ENCODE results near the gene TMEM52B.

The TMEM52B gene

DNA sequence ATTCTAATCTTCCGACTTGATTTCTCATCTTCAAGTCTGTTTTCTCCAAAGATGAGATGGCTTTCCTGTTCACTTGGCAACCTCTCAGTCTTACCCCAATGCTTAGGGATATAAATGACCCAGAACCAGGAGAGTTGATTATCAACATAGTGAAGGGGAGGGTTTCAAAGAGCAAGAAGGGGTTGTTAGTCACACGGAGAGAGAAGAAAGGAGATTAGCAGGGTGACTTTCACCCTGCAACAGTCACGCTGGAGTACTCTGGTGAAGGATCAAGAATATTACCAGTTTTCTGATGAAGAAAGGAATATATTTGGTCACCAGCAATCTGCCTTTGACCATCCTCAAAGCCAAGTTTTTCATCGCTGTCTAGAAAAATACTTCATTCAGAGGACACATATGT lies at the start of gene TMEM52B:
Gene TMEM52B (plus strand): TSS at position 212 of the 400 bp plus-strand sequence. CDS start 543 bp downstream, outside the sequence.
- H3K4me1 ChIP-seq (ENCODE audit: control insufficient read depth, insufficient read depth, low read length, unreplicated experiment), result peaks cover 29% of the 10 kb centered on the region
- H3K27ac ChIP-seq (ENCODE audit: low read depth, low read length), result no peak within 1 kb of the TSS
- no peaks in the 10 kb centered on the region for H3K36me3 ChIP-seq (ENCODE audit: insufficient read depth, low read length)
- no peaks in the 10 kb centered on the region for H3K79me2 ChIP-seq (ENCODE audit: control insufficient read depth, insufficient read depth, low read length, unreplicated experiment)
- no peaks in the 10 kb centered on the region for H3K27me3 ChIP-seq (ENCODE audit: insufficient read depth, low read length)
- H2AFZ ChIP-seq (ENCODE audit: low read length, unreplicated experiment), result no peak within 1 kb of the TSS
- H3K4me3 ChIP-seq (ENCODE audit: low read depth, low read length), result no peak within 1 kb of the TSS

DNA sequence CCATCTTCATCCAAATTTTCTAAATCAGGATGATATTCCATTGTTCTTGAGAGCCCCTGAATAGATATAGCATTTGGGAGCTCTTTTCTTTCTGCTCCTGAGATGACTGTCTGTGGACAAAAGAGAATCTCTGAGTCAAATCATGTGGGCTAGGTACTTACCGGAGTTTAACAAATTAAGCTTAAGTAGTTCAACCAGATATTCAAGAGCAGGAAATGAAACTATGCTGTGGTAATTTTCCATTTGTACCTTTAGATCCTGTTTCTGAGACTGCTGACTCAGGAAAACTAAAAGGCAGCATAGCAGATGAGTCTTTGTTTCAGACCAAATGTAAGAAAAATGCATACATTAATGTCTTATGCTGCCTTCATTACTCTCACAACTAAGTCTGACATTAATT lies 48.8 kb upstream of the TMEM52B start, which contains the start of gene CLEC7A:
Gene CLEC7A (minus strand): TSS at position 158 of the 400 bp plus-strand sequence. CDS start 117 bp downstream, at position 41.
- Histone ChIP-seq H3K4me3 (ENCODE audit: low read depth, low read length) (no peak within 1 kb of the TSS), H3K27me3 (ENCODE audit: insufficient read depth, low read length) (peaks cover 12% of the 10 kb centered on the region), H3K4me1 (ENCODE audit: control insufficient read depth, insufficient read depth, low read length, unreplicated experiment) (no peaks in the 10 kb centered on the region), H3K36me3 (ENCODE audit: insufficient read depth, low read length) (no peaks in the 10 kb centered on the region), H3K79me2 (ENCODE audit: control insufficient read depth, insufficient read depth, low read length, unreplicated experiment) (no peaks in the 10 kb centered on the region), H2AFZ (ENCODE audit: low read length, unreplicated experiment) (no peak within 1 kb of the TSS), H3K27ac (ENCODE audit: low read depth, low read length) (no peak within 1 kb of the TSS)

DNA sequence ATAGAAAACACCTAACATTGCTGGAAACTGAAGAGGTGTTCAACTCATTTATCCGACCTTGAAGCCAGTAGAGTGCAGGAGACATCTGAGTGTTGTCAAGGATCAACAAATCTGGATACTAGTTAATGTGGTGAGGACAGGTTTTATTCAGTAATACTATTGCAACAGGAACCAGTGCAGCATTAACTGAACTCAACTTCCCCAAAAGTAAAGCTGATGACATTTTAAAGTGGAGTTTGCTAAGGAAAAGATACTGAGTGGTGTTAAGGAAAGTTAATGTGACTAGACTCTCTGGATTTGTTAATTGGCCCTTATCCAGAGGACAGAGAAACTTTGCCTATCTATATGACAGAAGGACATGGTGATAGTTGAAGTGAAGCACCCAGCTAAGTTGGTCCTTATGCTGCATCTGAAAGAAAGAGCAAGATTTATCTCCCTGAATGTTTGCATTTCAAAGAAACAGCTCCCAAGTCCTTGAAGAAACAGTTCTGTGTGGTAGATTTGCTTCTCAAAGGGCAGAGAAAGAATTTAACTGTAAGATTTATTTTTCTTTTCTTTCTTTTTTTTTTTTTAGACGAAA lies 47.6 kb upstream of the TMEM52B start:
- Histone ChIP-seq H3K4me1 (ENCODE audit: control insufficient read depth, insufficient read depth, low read length, unreplicated experiment) (no peaks in the 10 kb centered on the region), H2AFZ (ENCODE audit: low read length, unreplicated experiment) (no peak overlapping the region), H3K4me3 (ENCODE audit: low read depth, low read length) (no peak overlapping the region), H3K27ac (ENCODE audit: low read depth, low read length) (no peak overlapping the region), H3K79me2 (ENCODE audit: control insufficient read depth, insufficient read depth, low read length, unreplicated experiment) (no peaks in the 10 kb centered on the region), H3K36me3 (ENCODE audit: insufficient read depth, low read length) (no peaks in the 10 kb centered on the region), H3K27me3 (ENCODE audit: insufficient read depth, low read length) (peaks cover 12% of the 10 kb centered on the region)

DNA sequence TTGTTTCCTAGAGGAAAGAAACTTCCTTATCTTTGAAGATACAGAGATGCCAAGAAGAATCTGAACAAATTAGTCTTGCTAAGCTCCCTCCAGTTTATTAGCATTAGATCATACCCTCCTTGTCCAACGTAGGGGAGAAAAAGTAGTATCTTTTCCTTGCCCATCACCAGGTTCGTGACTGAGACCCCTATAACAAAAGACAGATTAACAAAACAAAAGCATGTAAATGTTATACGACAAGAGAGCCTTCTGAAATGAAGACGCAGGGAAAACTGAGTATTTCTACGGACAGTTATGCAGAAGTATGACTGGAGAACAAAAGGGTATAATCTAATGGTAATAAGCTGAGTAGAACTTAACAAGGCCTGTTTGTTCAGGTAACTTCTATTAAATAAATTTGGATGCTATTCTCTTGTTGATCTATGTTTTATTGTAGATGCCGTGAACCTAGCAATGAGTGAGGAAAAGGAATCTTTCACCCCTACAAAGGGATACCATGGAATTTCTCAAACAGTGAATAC lies 45.9 kb upstream of the TMEM52B start:
- Histone ChIP-seq H3K27ac (ENCODE audit: low read depth, low read length) (no peak overlapping the region), H3K79me2 (ENCODE audit: control insufficient read depth, insufficient read depth, low read length, unreplicated experiment) (no peaks in the 10 kb centered on the region), H3K36me3 (ENCODE audit: insufficient read depth, low read length) (no peaks in the 10 kb centered on the region), H3K4me3 (ENCODE audit: low read depth, low read length) (no peak overlapping the region), H3K27me3 (ENCODE audit: insufficient read depth, low read length) (peaks cover 8% of the 10 kb centered on the region; the same call in 1 of the 2 replicates), H3K4me1 (ENCODE audit: control insufficient read depth, insufficient read depth, low read length, unreplicated experiment) (no peaks in the 10 kb centered on the region), H2AFZ (ENCODE audit: low read length, unreplicated experiment) (no peak overlapping the region)

DNA sequence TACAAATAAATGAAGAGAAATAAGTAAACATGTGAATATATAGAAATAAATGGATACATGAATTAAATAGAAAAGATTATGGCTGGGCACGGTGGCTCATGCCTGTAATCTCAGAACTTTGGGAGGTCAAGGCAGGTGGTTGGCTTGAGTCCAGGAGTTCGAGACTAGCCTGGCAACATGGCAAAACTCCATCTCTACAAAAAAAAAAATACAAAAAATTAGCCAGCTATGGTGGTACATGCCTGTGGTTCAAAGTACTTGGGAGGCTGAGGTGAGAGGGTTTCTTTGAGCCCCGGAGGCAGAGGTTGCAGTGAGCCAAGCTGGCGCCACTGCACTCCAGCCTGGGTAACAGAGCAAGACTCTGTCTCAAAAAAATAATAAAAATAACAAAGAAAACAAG lies 43.7 kb upstream of the TMEM52B start:
- H3K4me3 ChIP-seq (ENCODE audit: low read depth, low read length), result no peak overlapping the region
- no peak overlapping the region for H2AFZ ChIP-seq (ENCODE audit: low read length, unreplicated experiment)
- H3K4me1 ChIP-seq (ENCODE audit: control insufficient read depth, insufficient read depth, low read length, unreplicated experiment), result no peaks in the 10 kb centered on the region
- no peaks in the 10 kb centered on the region for H3K36me3 ChIP-seq (ENCODE audit: insufficient read depth, low read length)
- no peaks in the 10 kb centered on the region for H3K27me3 ChIP-seq (ENCODE audit: insufficient read depth, low read length)
- no peaks in the 10 kb centered on the region for H3K79me2 ChIP-seq (ENCODE audit: control insufficient read depth, insufficient read depth, low read length, unreplicated experiment)
- H3K27ac ChIP-seq (ENCODE audit: low read depth, low read length), result no peak overlapping the region

DNA sequence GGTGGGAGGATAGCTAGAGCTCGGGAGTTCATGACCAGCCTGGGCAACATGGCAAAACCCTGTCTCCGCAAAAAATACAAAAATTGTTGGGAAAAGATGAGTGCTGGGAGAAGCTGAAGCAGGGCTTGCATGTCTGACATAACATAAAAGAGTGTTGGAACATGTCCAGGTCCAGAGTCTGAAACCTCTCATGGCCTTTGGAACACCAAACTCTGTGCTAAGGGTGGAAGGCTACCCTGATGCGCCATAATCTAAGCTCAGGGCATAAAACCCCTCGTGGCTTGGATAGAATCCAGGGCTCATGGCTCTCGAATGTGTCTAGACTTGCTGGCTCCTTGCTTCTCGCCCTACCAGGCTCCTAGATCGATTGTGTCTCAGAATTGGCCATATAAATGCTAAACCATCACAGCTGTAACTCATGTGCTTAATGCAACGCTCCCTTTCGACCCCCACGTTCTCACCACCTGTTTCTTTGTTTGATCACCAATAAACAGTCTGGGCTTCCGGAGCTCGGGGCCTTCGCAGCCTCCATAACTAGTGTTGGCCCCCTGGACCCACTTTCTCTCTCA lies 42.1 kb upstream of the TMEM52B start:
- Histone ChIP-seq H3K79me2 (ENCODE audit: control insufficient read depth, insufficient read depth, low read length, unreplicated experiment) (no peaks in the 10 kb centered on the region), H3K36me3 (ENCODE audit: insufficient read depth, low read length) (no peaks in the 10 kb centered on the region), H3K4me3 (ENCODE audit: low read depth, low read length) (no peak overlapping the region), H3K27ac (ENCODE audit: low read depth, low read length) (no peak overlapping the region), H3K27me3 (ENCODE audit: insufficient read depth, low read length) (no peaks in the 10 kb centered on the region), H2AFZ (ENCODE audit: low read length, unreplicated experiment) (no peak overlapping the region), H3K4me1 (ENCODE audit: control insufficient read depth, insufficient read depth, low read length, unreplicated experiment) (no peaks in the 10 kb centered on the region)

DNA sequence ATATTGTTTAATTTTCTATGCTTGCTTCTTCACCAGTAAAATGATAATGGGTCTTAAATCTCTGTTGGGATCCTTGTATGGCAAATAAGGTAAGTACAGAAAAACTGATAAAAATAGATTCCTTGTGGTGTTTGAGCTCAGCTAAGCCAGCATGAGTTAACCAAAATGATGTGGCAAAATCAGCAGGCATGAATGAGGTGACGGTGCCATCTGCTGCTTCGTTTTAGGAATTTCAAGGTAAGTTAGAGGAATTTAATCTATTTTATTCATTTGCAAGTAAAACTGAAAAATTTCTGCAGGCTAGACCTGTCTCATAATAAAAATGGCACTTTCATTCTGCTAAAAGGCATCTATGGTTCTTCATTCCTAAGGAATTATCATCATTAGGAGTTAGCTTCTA lies 38.8 kb upstream of the TMEM52B start:
- H3K27ac ChIP-seq (ENCODE audit: low read depth, low read length), result no peak overlapping the region

DNA sequence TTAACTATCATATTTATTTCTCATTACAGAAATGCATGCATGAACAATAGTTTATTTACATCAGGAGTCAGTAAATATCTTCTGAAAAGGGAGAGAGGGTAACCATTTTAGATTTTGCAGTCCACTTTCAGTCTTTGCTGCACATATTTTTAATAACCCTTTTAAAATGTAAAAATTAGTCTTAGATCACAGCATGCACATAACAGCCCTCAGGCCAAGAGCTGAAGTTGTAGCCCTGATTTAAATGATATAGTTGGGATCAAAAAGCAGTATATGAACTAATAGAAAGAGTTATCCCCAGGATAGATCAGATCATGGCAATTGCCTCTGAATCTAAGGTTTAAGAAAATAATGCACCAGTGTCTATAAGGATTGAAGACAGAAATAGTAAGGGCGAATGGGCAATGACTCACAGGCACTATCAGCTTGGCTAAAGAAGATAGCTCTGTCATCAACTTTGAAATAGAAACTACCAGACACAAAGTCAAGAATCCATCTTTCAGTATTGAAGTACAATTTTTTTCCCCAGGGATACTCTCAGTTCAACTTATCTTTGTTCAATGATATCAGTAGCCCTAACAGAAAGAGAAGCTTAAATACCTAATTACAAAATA lies 35.7 kb upstream of the TMEM52B start:
- Histone ChIP-seq H2AFZ (ENCODE audit: low read length, unreplicated experiment) (peak overlapping the region; percentile 21), H3K4me3 (ENCODE audit: low read depth, low read length) (no peak overlapping the region), H3K27me3 (ENCODE audit: insufficient read depth, low read length) (no peaks in the 10 kb centered on the region), H3K36me3 (ENCODE audit: insufficient read depth, low read length) (no peaks in the 10 kb centered on the region), H3K27ac (ENCODE audit: low read depth, low read length) (no peak overlapping the region), H3K79me2 (ENCODE audit: control insufficient read depth, insufficient read depth, low read length, unreplicated experiment) (no peaks in the 10 kb centered on the region), H3K4me1 (ENCODE audit: control insufficient read depth, insufficient read depth, low read length, unreplicated experiment) (peaks cover 10% of the 10 kb centered on the region)

More for the DNA sequence above, 38.8 kb upstream of the TMEM52B start:
- Histone ChIP-seq H3K4me1 (ENCODE audit: control insufficient read depth, insufficient read depth, low read length, unreplicated experiment) (peaks cover 10% of the 10 kb centered on the region), H3K79me2 (ENCODE audit: control insufficient read depth, insufficient read depth, low read length, unreplicated experiment) (no peaks in the 10 kb centered on the region), H3K27me3 (ENCODE audit: insufficient read depth, low read length) (no peaks in the 10 kb centered on the region), H2AFZ (ENCODE audit: low read length, unreplicated experiment) (no peak overlapping the region), H3K36me3 (ENCODE audit: insufficient read depth, low read length) (no peaks in the 10 kb centered on the region), H3K4me3 (ENCODE audit: low read depth, low read length) (no peak overlapping the region)

DNA sequence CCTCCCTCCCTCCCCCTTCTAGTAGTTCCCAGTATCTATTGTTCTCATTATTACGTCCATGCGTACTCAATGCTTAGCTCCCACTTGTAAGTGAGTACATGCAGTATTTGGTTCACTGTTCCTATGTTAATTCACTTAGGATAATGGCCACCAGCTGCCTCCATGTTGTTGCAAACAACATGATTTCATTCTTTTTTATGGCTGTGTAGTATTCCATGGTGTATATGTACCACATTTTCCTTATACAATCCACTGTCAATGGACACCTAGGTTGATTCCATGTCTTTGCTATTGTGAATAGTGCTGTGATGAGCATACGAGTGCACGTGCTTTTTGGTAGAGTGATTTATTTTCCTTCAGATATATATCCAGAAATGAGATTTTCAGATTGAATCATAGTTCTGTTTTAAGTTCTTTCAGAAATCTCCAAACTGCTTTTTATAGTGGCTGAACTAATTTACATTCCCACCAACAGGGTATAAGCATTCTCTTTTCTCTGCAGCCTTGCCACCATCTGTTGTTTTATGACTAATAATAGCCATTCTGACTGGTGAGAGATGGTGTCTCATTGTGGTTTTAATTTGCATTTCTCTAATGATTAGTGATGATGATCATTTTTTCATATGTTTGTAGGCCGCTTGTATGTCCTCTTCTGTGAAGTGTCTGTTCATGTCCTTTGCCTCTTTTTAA lies 31.0 kb upstream of the TMEM52B start:
- H3K36me3 ChIP-seq (ENCODE audit: insufficient read depth, low read length), result no peaks in the 10 kb centered on the region
- peaks cover 9% of the 10 kb centered on the region for H3K4me1 ChIP-seq (ENCODE audit: control insufficient read depth, insufficient read depth, low read length, unreplicated experiment)
- no peaks in the 10 kb centered on the region for H3K79me2 ChIP-seq (ENCODE audit: control insufficient read depth, insufficient read depth, low read length, unreplicated experiment)
- H3K27ac ChIP-seq (ENCODE audit: low read depth, low read length), result no peak overlapping the region
- no peaks in the 10 kb centered on the region for H3K27me3 ChIP-seq (ENCODE audit: insufficient read depth, low read length)
- H3K4me3 ChIP-seq (ENCODE audit: low read depth, low read length), result no peak overlapping the region
- no peak overlapping the region for H2AFZ ChIP-seq (ENCODE audit: low read length, unreplicated experiment)

DNA sequence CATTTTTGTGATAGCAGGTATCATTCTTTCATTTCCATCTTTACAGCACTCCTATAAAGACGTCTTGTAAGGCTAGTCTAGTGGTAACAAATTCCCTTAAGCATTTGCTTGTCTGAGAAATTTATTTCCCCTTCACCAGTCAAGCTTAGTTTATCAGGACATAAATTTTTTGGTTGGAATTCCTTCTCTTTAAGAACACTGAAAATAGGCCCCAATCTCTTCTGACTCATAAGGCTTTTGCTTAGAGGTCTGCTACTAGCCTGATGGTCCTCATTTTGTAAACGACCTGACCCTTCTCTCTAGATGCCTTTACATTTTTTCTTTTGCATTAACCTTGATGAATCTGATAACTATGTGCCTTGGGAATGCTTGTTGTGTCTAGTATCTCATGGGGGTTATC lies 27.2 kb upstream of the TMEM52B start:
- H3K36me3 ChIP-seq (ENCODE audit: insufficient read depth, low read length), result no peaks in the 10 kb centered on the region
- no peaks in the 10 kb centered on the region for H3K4me1 ChIP-seq (ENCODE audit: control insufficient read depth, insufficient read depth, low read length, unreplicated experiment)
- H2AFZ ChIP-seq (ENCODE audit: low read length, unreplicated experiment), result no peak overlapping the region
- H3K79me2 ChIP-seq (ENCODE audit: control insufficient read depth, insufficient read depth, low read length, unreplicated experiment), result no peaks in the 10 kb centered on the region
- no peak overlapping the region for H3K27ac ChIP-seq (ENCODE audit: low read depth, low read length)
- no peaks in the 10 kb centered on the region for H3K27me3 ChIP-seq (ENCODE audit: insufficient read depth, low read length)
- H3K4me3 ChIP-seq (ENCODE audit: low read depth, low read length), result no peak overlapping the region
